Subcutaneous abdominal adipose tissue (tissue), 5 donors: ENCODE results near the gene NEK6.

Experiments used
- H3K27ac ChIP-seq: one replicate; pipeline ENCODE4 v1.7.0; 2013; ENCODE audit warnings: low read depth, mild to moderate bottlenecking, inconsistent platforms, low read length, moderate library complexity
- H3K27me3 ChIP-seq, 5 donors: one replicate each; pipeline ENCODE4 v1.7.0; 2013; ENCODE audit warnings: low read length in 5 of 5, inconsistent platforms in 1 of 5; ENCODE audit not compliant: control insufficient read depth in 5 of 5, insufficient read depth in 4 of 5
- H3K36me3 ChIP-seq, 5 donors: one replicate each; pipeline ENCODE4 v1.7.0; 2013; ENCODE audit warnings: low read length in 5 of 5; ENCODE audit not compliant: control insufficient read depth in 5 of 5, insufficient read depth in 5 of 5
- H3K4me1 ChIP-seq, 5 donors: one replicate each; pipeline ENCODE4 v1.7.0; 2013; ENCODE audit warnings: low read length in 5 of 5, mild to moderate bottlenecking in 3 of 5, moderate library complexity in 1 of 5; ENCODE audit not compliant: control insufficient read depth in 5 of 5, insufficient read depth in 5 of 5
- H3K4me3 ChIP-seq, 5 donors: one replicate each; pipeline ENCODE4 v1.7.0; 2013; ENCODE audit warnings: low read length in 5 of 5, low read depth in 1 of 5
- H3K9ac ChIP-seq, 5 donors: one replicate each; pipeline ENCODE4 v1.7.0; 2013; ENCODE audit warnings: low read length in 5 of 5, mild to moderate bottlenecking in 4 of 5, moderate library complexity in 3 of 5
- H3K9me3 ChIP-seq, 5 donors: one replicate each; pipeline ENCODE4 v1.7.0; 2013; ENCODE audit warnings: low read length in 5 of 5; ENCODE audit not compliant: control insufficient read depth in 5 of 5
- donor health status: healthy.
- donor health status: healthy.
- donor health status: healthy.
- donor health status: healthy.
- donor health status: healthy.

The NEK6 gene

GRCh38 chr9:124363326-124364096, 105.8 kb downstream of the NEK6 start:
- Histone ChIP-seq H3K36me3 (peaks cover 4 to 26% (median 17%) of the 10 kb centered on the region in 5 donors), H3K4me1 (no peaks in the 10 kb centered on the region), H3K27me3 (no peaks in the 10 kb centered on the region), H3K27ac (no peak overlapping the region), H3K4me3 (no peak overlapping the region), H3K9me3 (no peaks in the 10 kb centered on the region), H3K9ac (no peak overlapping the region)

- H3K36me3 ChIP-seq: peaks cover 4 to 23% (median 17%) of the 10 kb centered on the region in 5 donors
- H3K9me3 ChIP-seq: no peaks in the 10 kb centered on the region
- H3K4me3 ChIP-seq: no peak overlapping the region
- H3K4me1 ChIP-seq: no peaks in the 10 kb centered on the region
- H3K9ac ChIP-seq: no peak overlapping the region
- no peak overlapping the region for H3K27ac ChIP-seq
- no peaks in the 10 kb centered on the region for H3K27me3 ChIP-seq
Observed at GRCh38 chr9:124364141-124364540, 106.4 kb downstream of the NEK6 start.

GRCh38 chr9:124365036-124365435, 107.3 kb downstream of the NEK6 start:
- Histone ChIP-seq H3K9me3 (no peaks in the 10 kb centered on the region), H3K9ac (no peak overlapping the region)

GRCh38 chr9:124366476-124367220, 108.9 kb downstream of the NEK6 start:
- Histone ChIP-seq H3K36me3 (peaks cover 0 to 21% (median 17%) of the 10 kb centered on the region in 5 donors), H3K4me3 (no peak overlapping the region), H3K9me3 (no peaks in the 10 kb centered on the region), H3K27ac (no peak overlapping the region), H3K4me1 (peaks cover 0 to 3% (median 0%) of the 10 kb centered on the region in 5 donors), H3K9ac (no peak overlapping the region), H3K27me3 (no peaks in the 10 kb centered on the region)

More at GRCh38 chr9:124365036-124365435, 107.3 kb downstream of the NEK6 start:
- Histone ChIP-seq H3K4me1 (no peaks in the 10 kb centered on the region), H3K27me3 (no peaks in the 10 kb centered on the region), H3K27ac (no peak overlapping the region), H3K36me3 (peaks cover 0 to 21% (median 17%) of the 10 kb centered on the region in 5 donors), H3K4me3 (no peak overlapping the region)

GRCh38 chr9:124368692-124369091, 110.9 kb downstream of the NEK6 start:
- Histone ChIP-seq H3K4me1 (peaks cover 0 to 5% (median 0%) of the 10 kb centered on the region in 5 donors), H3K27me3 (no peaks in the 10 kb centered on the region), H3K36me3 (peaks cover 0 to 18% (median 13%) of the 10 kb centered on the region in 5 donors), H3K27ac (no peak overlapping the region), H3K9me3 (no peaks in the 10 kb centered on the region), H3K4me3 (no peak overlapping the region), H3K9ac (no peak overlapping the region)

- Histone ChIP-seq H3K4me3 (no peak overlapping the region), H3K4me1 (peaks cover 0 to 5% (median 0%) of the 10 kb centered on the region in 5 donors), H3K36me3 (peaks cover 0 to 15% (median 12%) of the 10 kb centered on the region in 5 donors), H3K9me3 (no peaks in the 10 kb centered on the region), H3K9ac (no peak overlapping the region), H3K27ac (no peak overlapping the region), H3K27me3 (no peaks in the 10 kb centered on the region)
Observed at GRCh38 chr9:124369231-124369797, 111.6 kb downstream of the NEK6 start.

- Histone ChIP-seq H3K4me3 (no peak overlapping the region), H3K9me3 (no peaks in the 10 kb centered on the region), H3K27me3 (no peaks in the 10 kb centered on the region), H3K9ac (no peak overlapping the region), H3K27ac (no peak overlapping the region), H3K36me3 (peaks cover 0 to 16% (median 6%) of the 10 kb centered on the region in 5 donors), H3K4me1 (peaks cover 0 to 5% (median 0%) of the 10 kb centered on the region in 5 donors)
Observed at GRCh38 chr9:124370896-124371582, 113.3 kb downstream of the NEK6 start.

GRCh38 chr9:124372038-124372437, 114.3 kb downstream of the NEK6 start:
- H3K4me1 ChIP-seq: peaks cover 0 to 10% (median 0%) of the 10 kb centered on the region in 5 donors

GRCh38 chr9:124373386-124373785, 115.6 kb downstream of the NEK6 start:
- Histone ChIP-seq H3K4me3 (no peak overlapping the region), H3K27me3 (no peaks in the 10 kb centered on the region), H3K36me3 (peaks cover 0 to 7% (median 0%) of the 10 kb centered on the region in 5 donors), H3K9ac (no peak overlapping the region), H3K27ac (no peak overlapping the region), H3K4me1 (peaks cover 0 to 21% (median 9%) of the 10 kb centered on the region in 5 donors), H3K9me3 (no peaks in the 10 kb centered on the region)

More at GRCh38 chr9:124372038-124372437, 114.3 kb downstream of the NEK6 start:
- H3K27ac ChIP-seq: no peak overlapping the region
- no peaks in the 10 kb centered on the region for H3K9me3 ChIP-seq
- peaks cover 0 to 12% (median 3%) of the 10 kb centered on the region in 5 donors for H3K36me3 ChIP-seq
- H3K9ac ChIP-seq: no peak overlapping the region
- H3K4me3 ChIP-seq: no peak overlapping the region
- H3K27me3 ChIP-seq: no peaks in the 10 kb centered on the region
